Measurements from ENCODE around the gene NAPG. TPM values are rescaled to one million over a fixed set of nuclear protein-coding genes. Genes with fewer than 3 reads are reported as not detected.

Gene NAPG
- total and polyA plus RNA-seq, 9 of the 15 experiments (the other 6 are each of a cell fraction or from before 2014, with no cell fraction given) = 31.6 to 63.3 (median 50.9) TPM

GRCh38 chr18:10536280-10536679 is 10.5 kb downstream of the NAPG start:
- Histone ChIP-seq H3K4me2 (ENCODE audit: insufficient read depth, low read length) (no peak overlapping the region), H4K20me1 (replicated peaks; ENCODE audit: control insufficient read depth, insufficient read depth, low read length) (no peaks in the 10 kb centered on the region), H3K9me1 (ENCODE audit: control insufficient read depth, insufficient read depth, low read length) (no peaks in the 10 kb centered on the region), H3K27me3 (ENCODE audit: control insufficient read depth in 2 of 2, insufficient read depth in 2 of 2, low read length in 2 of 2) (no peaks in the 10 kb centered on the region), H3K9me3 (replicated peaks; ENCODE audit: control insufficient read depth, insufficient read depth, low read depth, low read length) (no peaks in the 10 kb centered on the region), H2AFZ (ENCODE audit: low read depth, low read length) (no peak overlapping the region), H3K27ac (ENCODE audit: extremely low read depth, low read depth, low read length) (no peak overlapping the region), H3K4me3 (no peak overlapping the region), H3K4me1 (replicated peaks in 1 of 2; ENCODE audit: control insufficient read depth in 2 of 2, insufficient read depth in 2 of 2, low read length in 2 of 2) (peaks cover 0 to 5% of the 10 kb centered on the region in 2 experiments; a peak in 3 of 5 replicates), H3K36me3 (ENCODE audit: control insufficient read depth, insufficient read depth, low read length) (peaks cover 77% of the 10 kb centered on the region), H3K9ac (ENCODE audit: insufficient read depth in 1 of 2, low read depth in 2 of 2, low read length in 2 of 2) (no peak overlapping the region), H3K79me2 (ENCODE audit: control insufficient read depth, insufficient read depth, low read length) (peaks cover 40% of the 10 kb centered on the region)
- BruUV-seq (replicated peaks) = no TSS peak
- intact Hi-C loops (cut with micrococcal nuclease) (no loop called here), in situ Hi-C loops (cut with MboI) (no loop called here)
- CTCF ChIA-PET (ENCODE audit: low intra/inter-chr PET ratio) = no interaction called here
- DNase-seq (ENCODE audit: extremely low read depth in 1 of 4, low spot score in 3 of 4) (no peak), ATAC-seq (no peak), FAIRE-seq (no peak)
- WGBS (ENCODE audit: insufficient coverage, low coverage, missing lambda C conversion rate) = 96% methylated on average over 2 of the region's 2 CpGs
- POLR2A ChIA-PET = interaction anchor here (1.0 to 1.3 kb wide), 2 partner anchors 9 to 14 kb away, joined by 3 to 4 read pairs; no protein-coding TSS in a partner anchor
- TF ChIP-seq HIVEP1 (CRISPR knock-in tag; IDR thresholded peaks at IDR 0.05) (no peak), ZNF398 (CRISPR knock-in tag; IDR thresholded peaks at IDR 0.05) (no peak), PBX2 (CRISPR knock-in tag; IDR thresholded peaks at IDR 0.05; ENCODE audit: low read depth) (no peak), PBX2 (tag; conservative IDR thresholded peaks at IDR 0.05; ENCODE audit: low read depth) (no peak), MTA3 (IDR thresholded peaks at IDR 0.05; ENCODE audit: borderline replicate concordance) (no peak), ZNF133 (CRISPR knock-in tag; IDR thresholded peaks at IDR 0.05) (no peak), NCOA1 (IDR thresholded peaks at IDR 0.05; ENCODE audit: low read depth) (no peak), ZNF263 (CRISPR knock-in tag; IDR thresholded peaks at IDR 0.05; ENCODE audit: borderline replicate concordance) (no peak), SMAD4 (CRISPR knock-in tag; conservative IDR thresholded peaks at IDR 0.05) (no peak), RFX1 (IDR thresholded peaks at IDR 0.05) (no peak), ZNF639 (CRISPR knock-in tag; conservative IDR thresholded peaks at IDR 0.05 in 1 of 2, IDR thresholded peaks at IDR 0.05 in 1 of 2) (no peak), HDAC1 (IDR thresholded peaks at IDR 0.05) (no peak), DNMT1 (IDR thresholded peaks at IDR 0.05) (no peak), ZNF583 (CRISPR knock-in tag; IDR thresholded peaks at IDR 0.05) (no peak), STAG1 (CRISPR knock-in tag; IDR thresholded peaks at IDR 0.05; ENCODE audit: borderline replicate concordance) (no peak), E2F6 (IDR thresholded peaks at IDR 0.05; ENCODE audit: borderline replicate concordance in 1 of 2, extremely low read depth in 1 of 2, insufficient read depth in 1 of 2, insufficient read length in 1 of 2, low read depth in 1 of 2, low read length in 1 of 2, poor library complexity in 1 of 2, severe bottlenecking in 1 of 2) (no peak)
